Measurements from ENCODE around the gene CCDC15.

DNA sequence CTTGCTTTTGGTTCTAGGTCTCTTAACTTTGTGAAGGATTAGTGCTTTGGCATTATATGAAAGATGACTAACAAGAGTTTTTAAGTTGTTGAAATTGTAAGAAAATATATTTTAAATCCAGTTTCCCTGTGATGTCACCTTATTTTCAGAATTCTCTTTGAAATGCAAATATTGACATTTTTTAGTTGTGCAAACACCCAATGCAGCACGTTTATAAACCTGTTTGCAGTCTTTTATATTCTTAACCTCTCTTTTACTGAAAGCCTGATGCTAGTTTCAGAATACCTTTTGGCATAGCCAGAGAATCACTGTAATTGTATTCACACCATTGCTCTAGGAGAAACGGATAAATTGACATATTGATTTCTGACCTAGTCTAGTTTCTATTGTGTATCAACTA is 66.3 kb downstream of the CCDC15 start:
- TF ChIP-seq, protein P1, sequence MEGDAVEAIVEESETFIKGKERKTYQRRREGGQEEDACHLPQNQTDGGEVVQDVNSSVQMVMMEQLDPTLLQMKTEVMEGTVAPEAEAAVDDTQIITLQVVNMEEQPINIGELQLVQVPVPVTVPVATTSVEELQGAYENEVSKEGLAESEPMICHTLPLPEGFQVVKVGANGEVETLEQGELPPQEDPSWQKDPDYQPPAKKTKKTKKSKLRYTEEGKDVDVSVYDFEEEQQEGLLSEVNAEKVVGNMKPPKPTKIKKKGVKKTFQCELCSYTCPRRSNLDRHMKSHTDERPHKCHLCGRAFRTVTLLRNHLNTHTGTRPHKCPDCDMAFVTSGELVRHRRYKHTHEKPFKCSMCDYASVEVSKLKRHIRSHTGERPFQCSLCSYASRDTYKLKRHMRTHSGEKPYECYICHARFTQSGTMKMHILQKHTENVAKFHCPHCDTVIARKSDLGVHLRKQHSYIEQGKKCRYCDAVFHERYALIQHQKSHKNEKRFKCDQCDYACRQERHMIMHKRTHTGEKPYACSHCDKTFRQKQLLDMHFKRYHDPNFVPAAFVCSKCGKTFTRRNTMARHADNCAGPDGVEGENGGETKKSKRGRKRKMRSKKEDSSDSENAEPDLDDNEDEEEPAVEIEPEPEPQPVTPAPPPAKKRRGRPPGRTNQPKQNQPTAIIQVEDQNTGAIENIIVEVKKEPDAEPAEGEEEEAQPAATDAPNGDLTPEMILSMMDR (IDR thresholded peaks at IDR 0.05), result no peak
- no peak for TF ChIP-seq POLR2A (IDR thresholded peaks at IDR 0.05)
